CD4-positive, alpha-beta T cell treated with Interleukin-15 for 4 hours (primary cell): ENCODE data around the gene GALNT18.

Experiments used
- DNase-seq: peaks from one replicate; pipeline ENCODE4 v3.0.0-alpha.2; 2020; ENCODE audit warnings: low spot score

Gene GALNT18

DNA sequence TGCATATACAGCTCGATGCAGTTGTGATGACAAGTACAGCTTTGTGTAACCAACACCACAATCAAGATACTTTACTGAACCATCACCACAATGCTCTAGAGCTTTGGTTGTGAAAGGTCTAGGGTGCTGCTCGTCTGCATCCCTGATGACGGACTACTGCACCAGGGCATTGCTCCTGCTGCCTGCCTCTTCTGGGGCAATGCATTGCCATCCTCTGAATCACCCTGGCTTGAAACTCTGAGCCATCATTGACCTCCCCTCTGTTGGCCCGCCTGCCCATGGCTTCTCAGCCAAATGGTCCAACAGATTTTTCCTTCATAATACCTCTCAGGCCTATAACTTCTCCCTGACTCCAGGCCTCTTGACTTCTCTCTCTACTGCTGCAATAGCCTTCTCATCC is 191.4 kb downstream of the GALNT18 start:
- no peak for DNase-seq

DNA sequence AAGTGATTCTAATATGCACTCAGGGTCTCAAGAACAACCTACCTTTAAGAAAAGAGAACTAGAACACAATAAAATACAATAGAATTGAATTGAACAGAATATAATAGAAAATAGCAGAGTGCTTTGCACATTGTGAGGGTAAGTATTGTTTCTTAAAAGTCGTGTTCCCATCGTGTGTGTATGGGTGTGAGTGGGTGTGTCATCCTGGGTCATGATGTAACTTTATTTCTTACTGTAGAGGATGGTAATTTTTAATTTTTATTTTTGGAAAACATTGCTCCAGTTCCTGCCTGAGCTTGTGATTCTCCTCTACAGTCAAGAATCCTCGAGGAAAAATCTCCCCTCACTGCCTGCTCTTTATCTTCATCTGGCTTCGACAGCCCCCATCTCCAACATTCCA is 193.1 kb downstream of the GALNT18 start:
- no peak for DNase-seq

DNA sequence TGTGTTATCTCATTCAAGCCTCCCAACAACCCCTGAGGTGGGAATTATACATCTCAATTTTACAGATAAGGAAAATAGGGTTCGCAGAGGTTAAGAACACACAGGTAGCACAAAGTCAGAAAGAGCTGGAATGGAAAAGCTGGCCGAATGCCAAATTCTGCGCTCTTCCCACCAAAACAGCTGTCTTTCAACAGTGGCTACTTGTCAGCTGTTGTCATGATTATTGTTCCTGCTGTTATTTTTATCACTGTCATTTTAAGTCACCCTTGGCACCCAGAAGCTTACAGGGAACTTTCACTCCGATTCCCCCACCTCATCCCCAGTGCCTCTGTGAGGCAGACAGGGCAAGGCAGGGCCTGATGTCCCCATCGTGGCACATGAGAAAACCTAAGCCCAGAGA is 194.3 kb downstream of the GALNT18 start:
- no peak for DNase-seq

DNA sequence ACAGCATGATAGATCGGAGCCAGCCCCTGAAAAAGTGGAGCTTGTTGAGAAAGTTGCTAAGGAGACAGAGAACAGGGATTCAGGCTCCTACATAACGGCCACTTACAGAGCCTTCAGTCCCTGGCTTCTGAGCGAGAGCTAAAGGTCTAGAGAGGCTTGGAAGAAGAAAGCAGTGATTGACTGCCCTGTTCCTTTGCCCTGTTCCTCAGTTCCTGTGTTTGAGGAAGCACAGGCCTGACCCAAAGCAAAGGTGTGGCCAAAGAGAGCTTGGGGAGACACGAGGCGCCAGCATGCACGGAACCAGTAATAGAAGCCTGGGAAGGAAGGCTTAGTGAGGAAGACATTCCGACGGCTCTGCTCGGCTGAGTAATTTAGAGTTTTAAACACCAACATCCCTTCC is 194.7 kb downstream of the GALNT18 start:
- no peak for DNase-seq

DNA sequence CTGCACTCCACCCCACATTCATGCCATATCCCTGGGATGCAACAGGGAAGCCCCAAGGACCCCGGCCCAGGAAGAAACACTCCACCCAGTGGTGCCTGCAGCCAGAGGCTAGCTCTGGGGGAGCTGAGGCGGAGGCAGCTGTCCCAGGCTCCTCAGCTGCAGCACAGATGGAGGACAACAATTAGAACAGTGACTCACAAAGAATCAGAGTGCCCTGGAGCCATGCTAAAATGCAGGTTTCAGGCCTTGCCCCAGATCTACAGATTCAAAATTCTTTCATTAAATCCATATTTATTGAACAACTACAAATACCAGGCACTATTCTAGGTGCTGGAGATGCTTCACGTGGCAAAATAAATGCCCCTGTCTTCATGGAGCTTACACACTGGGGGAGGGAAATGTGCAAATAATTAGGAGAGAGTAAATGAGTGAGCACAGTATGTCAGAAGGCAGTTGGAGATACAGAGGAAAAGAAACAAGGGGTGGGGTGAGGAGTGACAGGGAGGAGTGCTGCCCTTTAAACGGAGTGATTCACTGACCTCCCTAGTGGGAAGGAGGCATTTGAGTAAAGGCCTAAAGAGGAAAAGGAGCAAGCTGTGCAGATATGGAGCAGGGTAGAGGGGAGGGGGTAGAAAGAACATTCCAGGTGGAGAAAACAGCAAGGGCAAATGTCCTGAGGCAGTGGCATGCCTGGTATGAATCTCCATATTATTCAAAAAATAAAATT is 195.4 kb downstream of the GALNT18 start:
- DNase-seq, result no peak

DNA sequence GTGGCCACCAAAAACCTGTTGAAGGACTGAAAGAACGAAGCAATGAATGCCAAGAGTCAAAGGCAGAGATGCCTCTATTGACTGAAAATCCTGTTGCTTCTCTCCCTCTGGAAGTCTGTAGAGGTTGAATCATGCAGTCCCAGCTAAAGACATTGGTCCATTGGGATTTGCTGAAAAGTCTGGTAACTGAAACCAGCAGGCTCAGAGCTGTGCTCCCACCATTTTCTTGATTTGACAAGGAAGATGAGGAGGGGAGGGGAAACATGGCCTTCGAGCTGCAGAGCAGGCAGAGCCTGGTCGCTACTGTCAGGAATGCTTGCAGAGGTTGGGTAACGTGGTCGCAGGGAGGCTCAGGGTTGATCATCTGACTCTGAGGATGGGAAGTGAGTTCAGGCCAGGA is 196.0 kb downstream of the GALNT18 start:
- no peak for DNase-seq

DNA sequence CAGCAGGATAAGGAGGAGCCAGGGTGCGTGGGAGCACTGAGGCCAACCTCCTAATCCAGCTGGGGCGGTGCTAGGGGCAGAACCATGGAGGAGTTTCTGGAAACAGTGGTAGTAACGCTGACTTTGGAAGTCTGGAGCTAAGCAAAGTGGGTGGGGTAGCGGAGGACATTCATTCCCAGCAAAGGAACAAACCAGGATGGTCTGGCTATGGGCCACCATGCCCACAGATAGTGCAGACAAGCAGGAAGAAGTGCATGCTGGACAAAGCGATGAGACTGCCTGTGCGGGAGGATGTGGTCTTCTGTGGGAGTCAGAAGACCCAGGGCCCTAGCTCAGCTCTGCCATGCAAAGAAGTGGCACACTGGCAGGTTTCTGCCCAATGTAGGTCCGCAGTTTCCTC is 197.1 kb downstream of the GALNT18 start:
- no peak for DNase-seq

DNA sequence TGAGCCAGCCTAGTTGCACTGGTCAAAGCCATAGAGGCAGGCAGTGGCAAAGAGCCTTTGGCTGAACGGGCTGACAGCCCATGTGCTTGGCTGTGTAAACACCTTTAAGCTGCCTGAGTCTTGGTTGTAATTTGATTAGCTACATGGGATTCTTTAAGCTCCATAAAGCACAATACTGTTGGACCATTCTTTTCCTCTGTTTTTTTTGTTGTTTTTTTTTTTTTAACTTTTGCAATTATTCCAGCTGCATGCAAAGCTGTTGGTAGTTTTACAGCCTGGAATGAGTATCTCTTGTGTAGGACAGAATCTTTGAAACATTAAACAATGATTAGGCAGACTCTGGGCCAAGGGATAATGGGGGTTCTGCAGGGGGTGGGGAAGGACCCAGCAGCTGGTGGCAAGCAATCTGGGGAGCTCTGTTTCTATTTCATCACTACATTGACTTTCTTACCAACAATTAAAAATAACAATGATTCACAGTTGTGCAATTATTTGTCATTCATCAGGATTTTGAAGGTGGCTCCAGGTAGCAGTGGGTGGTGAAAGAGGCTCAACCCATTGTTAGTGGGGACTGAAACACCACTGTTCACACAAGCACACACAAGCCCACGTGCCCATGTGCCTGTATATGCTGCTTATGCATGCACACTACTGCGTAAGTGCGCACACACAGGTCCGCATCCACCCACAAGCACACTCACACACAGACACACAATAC is 199.2 kb downstream of the GALNT18 start:
- DNase-seq, result no peak

DNA sequence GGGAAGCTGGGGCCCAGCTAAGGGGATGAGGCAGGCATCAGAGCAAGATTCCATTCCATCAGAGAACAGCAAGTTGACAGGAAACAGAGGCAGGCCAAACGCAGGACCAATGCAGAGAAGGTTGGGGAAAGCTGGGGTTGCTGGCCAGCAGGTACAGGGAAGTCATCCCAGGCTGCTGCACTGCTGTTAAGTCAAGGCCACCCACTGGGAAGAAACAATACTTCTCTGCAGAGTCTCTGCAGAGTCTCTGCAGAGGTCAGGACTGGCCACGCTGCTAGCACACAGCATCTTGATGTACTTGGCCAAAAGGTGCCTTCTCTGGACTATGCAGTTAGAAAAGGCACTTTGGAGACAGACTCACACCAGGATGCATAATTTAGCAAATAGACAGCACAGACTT is 200.3 kb downstream of the GALNT18 start:
- DNase-seq, result no peak

DNA sequence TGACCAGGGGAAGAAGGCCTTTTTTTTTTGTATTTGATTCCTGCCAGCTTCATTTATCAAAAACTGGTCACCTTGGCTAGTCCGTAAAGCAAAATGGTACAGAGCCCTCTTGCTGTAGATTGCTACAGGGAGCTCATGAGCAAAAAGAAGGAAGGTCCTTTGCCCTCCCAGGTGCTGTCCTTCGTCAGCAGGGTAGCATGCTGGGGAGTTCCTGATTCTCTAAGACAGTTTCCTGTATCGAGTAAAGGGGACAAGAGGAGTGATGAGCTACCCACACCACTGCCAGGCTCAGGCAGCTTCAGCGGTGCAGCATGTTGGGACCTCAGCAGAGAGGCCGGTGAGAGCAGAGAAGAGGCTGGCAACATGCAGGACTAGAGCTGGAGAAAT is 200.9 kb downstream of the GALNT18 start:
- DNase-seq, result no peak

DNA sequence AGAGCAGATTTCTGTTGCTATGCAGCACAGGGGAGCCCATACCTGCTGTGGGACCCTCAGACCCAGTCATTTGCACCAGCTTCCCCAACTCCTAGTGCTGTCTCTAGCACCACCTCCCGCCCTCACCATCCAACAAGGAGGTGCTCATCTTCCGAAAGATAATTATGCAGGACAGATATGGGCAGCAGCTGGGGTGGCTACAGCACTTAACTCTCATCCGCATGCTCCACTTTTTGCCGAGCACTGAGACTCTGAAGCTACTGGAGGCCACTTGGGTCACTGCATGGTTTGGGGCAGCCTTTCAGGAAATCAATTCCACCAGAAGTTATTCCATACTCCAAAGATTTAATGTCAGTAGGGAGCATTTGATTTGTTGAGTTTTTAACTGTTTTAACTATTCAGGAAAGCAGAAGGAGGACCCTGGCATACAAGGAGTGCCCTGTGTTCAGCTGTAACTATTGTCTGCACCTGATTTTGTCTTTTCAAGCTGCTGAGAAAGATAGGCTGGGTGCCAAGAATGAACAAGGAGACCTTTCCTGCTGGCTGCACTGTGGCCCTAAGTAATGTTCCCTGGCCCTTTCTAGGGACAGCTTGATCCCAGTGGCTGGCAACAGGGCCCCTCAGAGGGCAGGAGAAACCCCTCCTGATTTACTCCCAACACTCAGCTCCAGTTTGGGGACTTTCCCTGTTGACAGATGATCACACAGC is 201.5 kb downstream of the GALNT18 start:
- DNase-seq, result no peak

DNA sequence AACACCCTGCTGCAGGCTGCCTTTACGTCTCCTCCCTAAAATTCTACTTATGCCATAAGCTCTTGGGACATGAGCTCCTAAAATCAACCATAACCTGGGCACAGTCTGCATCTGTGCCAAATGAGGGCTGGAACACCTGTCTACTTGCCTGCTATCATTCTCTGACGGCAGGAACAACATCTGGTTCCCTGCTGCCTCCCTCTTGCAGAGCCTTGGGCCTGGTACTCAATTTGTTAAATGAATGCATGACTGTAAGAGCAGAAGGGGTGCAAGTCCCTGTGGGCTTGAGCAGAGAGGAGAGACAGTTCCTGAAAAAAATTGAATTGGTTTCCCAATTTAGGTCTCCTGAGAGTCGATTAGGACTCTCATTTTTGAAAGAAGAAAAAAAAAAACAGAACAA is 202.1 kb downstream of the GALNT18 start:
- DNase-seq, result no peak

DNA sequence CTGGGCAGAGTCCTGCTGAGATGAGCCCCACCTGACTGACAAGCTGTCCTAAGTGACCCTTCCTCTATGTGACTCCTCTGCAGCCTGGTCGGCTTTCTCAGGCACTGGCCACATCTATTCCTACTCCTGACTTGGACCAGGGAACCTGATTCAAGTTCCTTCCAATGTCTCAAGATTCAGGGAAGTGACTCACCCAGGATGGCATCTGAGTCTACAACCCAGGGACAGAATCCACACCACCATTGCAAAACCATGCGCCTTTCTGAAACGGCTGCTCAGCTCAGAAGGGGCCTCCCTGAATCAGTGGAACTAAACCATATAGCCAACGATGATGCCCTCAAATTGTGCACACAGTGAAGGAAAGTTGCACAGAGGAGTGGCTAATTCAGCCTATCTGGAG is 204.9 kb downstream of the GALNT18 start:
- no peak for DNase-seq

DNA sequence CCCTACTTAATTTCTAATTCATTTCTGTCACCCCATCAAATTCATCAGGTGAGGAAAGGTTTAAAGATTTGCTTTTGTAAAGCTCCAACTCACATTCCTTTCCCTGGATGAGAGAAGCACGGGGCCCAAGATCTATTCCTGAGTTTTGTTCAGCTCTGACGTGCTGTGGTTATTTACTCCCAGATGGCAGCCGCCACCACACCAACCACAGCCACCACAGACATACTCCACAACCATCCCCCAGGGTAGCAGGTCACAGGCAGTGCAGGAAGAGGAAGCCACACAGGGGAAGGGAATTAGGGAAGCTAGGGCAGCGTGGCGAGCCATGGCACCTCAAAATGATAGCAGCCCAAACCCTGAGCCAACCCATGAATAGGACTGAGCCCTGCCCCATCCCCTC is 205.3 kb downstream of the GALNT18 start:
- no peak for DNase-seq

DNA sequence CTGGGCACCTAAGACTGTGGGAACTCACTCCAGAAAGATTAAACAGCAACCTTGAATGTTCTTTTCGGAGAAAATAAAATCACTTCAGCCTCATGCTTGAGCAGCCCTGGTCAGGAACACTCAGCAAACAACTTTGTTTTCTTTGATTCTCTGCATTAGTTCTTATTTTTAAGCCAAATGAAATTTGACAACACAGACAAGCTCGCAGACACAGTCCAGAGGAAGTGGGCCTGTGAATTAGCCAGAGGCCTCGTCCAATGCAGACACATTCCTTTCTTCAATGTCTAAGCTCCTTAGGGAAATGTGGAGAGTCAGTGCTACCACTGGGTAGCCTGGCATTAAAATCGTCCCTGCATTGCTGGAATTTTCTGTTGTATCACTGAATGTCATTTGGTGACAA is 205.9 kb downstream of the GALNT18 start:
- DNase-seq, result no peak

DNA sequence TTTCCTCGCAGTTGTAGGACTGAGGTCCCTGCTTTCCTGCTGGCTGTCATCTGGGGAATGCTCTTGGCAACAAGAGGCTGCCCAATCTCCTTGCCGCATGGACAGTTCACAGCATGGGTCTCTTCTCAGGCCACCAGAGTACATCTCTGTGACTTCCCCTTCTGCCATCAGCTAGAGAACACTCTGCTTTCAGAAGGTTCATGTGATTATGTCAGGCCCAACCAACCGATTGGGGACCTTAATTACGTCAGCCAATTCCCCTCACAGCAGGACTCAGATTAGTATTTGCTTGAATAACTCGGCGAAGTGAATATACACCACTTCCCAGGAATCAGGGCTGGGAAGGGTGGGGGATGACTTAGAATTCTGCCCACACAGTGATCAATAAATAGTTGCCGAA is 206.8 kb downstream of the GALNT18 start:
- no peak for DNase-seq

DNA sequence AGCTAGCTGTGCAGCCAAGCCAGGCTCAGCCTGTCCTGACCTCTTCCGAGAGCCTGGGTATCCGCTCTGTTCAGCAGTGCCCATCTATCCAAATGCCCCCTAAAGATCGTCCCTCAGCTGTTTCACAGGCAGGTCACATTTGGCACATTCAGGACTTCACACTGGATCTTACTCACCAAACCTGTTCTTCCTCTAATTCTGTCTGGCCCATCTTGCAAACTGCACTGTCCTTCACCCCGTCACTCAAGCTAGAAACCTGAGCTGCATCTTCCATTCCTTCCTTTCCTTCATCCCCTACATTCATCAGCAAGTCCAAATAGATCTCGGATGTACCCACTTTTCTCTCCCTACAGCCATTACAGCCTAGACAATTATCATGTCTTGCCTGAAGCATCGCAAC is 208.0 kb downstream of the GALNT18 start:
- DNase-seq, result no peak

DNA sequence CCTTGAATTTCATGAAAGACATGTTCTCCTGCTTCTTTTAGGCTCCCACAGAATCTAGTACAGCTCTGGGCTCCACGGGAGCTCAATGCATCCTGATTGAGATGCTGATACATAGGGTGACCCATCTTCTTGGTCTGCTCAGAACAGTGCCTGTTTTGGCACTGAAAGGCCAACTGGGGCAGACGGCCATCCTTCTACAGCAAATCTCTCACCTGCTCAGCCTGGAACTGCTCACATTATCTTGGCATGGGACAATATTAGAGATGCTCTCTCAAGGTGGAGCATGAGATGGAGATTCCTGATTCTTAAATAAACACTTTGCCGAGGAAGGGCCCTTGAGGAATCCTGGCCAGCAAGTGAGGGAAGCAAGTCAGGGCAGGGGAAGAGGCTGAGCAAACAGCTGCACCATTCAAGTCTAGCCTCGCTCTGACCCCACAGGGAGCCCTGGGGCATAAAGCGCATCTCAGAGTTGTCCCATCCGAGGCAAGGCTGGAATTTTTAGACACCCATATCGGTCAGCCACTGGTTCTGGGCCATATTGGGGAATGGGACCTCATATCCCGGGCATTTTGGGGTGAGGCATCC is 210.3 kb downstream of the GALNT18 start:
- DNase-seq, result no peak

DNA sequence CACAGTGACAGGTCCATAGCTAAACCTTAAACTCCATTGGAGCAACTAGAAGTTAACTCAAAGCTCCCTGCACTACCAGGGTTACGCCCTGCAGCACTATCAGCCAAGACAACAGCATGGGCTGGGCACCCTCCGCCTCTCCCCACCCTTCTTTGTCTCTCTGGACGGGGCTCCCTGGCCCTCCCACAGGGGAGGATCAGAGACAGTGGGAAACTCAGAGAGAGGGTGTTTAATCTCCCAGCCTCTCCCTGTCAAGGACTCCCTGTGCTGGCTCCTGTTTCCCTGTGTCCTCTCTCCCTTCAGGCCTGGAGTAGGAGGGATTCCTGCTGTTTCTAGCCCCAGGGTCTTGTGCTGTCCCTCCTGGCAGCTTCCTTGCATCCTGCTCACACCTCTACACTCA is 211.9 kb downstream of the GALNT18 start:
- no peak for DNase-seq

DNA sequence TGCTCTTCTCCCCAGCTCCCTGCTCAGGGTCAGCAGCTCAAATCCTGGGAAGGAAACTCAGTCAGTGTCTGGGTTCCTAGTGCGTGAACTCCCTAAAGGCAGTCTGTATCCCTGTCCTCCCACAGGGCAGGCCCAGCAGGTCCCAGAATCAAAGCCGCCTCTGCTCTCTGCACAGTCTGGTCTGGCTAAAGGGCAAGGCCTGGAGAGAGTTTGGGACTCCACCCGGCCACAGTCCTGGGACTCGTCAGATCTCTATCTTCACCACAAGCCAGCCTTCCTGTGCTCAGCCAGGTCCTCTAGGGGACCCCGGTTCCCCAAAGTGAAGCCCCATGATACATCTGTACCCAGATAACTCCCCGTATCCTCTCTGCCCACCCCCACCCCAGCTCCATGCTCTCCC is 212.6 kb downstream of the GALNT18 start:
- no peak for DNase-seq

DNA sequence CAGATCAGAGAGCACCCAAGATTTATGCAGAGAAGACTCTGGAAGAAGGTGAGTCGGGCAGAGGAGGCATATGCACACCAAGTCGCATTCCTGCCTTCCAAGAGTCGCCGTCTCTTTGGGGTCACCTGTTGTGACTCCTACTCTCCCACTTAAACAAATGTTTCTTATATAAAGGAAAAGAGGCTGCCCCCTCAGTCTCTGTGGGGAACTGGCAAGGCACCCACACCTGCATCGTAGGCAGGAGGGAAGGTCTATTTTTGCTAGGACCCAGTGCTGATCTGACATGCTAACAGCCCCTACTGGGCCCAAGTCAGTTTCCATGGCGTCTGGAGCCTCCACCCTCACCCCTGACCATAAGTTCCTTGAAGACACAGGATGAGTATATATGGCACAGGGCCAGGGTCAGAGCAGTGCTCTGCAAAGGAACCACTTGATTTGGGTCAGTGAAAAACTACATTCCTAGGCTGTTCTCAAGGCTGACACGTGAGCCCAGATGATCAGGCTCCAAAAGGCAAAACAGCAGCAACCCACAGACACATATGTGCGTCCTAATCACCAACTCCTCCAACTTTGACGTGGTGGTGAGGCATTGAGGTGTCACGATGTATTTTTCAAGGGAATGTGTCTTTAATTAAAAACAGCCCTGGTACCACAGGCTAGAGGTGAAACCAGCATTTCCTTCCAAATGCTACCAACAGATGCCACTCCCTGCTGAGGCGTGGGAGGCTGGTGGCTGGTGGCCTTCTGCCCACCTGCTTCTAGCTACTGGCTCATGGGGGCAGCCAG is 213.2 kb downstream of the GALNT18 start:
- no peak for DNase-seq

DNA sequence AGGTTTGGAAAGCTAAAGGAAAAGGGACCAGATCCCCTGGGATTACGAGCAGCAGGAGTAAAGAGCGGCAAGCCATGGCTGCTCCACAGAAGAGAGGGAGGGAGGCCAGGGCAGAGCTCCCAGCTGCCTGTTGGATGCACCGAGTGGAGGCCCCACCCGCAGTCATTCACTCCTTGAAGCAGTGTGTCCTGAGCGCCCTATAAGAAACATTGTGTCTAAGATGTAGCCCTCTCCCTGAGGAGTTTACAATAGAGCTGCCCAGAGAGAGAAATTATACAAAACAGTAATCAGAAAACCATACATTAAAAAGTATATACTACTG is 214.1 kb downstream of the GALNT18 start:
- no peak for DNase-seq
